ENCODE data around the gene MIER2. TPM values are rescaled to one million over a fixed set of nuclear protein-coding genes. Genes with fewer than 3 reads are reported as not detected.

MIER2 gene
- total RNA-seq, 1 experiment from 2014 or later, result 22.8 TPM

- no peak overlapping the region for H3K27ac Mint-ChIP-seq (ENCODE audit: unreplicated experiment)
- CTCF ChIA-PET, result no interaction called here
- intact Hi-C loops (cut with micrococcal nuclease; ENCODE audit: unreplicated experiment), result no loop called here
- no peak overlapping the region for H3K4me3 Mint-ChIP-seq (ENCODE audit: low read depth, unreplicated experiment)
- peaks cover 58% of the 10 kb centered on the region for H3K27me3 Mint-ChIP-seq (ENCODE audit: unreplicated experiment)
- no peak for DNase-seq
- H3K36me3 Mint-ChIP-seq (ENCODE audit: insufficient read depth, unreplicated experiment), result no peaks in the 10 kb centered on the region
- TF ChIP-seq, protein P1, sequence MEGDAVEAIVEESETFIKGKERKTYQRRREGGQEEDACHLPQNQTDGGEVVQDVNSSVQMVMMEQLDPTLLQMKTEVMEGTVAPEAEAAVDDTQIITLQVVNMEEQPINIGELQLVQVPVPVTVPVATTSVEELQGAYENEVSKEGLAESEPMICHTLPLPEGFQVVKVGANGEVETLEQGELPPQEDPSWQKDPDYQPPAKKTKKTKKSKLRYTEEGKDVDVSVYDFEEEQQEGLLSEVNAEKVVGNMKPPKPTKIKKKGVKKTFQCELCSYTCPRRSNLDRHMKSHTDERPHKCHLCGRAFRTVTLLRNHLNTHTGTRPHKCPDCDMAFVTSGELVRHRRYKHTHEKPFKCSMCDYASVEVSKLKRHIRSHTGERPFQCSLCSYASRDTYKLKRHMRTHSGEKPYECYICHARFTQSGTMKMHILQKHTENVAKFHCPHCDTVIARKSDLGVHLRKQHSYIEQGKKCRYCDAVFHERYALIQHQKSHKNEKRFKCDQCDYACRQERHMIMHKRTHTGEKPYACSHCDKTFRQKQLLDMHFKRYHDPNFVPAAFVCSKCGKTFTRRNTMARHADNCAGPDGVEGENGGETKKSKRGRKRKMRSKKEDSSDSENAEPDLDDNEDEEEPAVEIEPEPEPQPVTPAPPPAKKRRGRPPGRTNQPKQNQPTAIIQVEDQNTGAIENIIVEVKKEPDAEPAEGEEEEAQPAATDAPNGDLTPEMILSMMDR (IDR thresholded peaks at IDR 0.05; ENCODE audit: unreplicated experiment), result no peak
- H3K4me1 Mint-ChIP-seq (ENCODE audit: low read depth, unreplicated experiment), result no peaks in the 10 kb centered on the region
- no peaks in the 10 kb centered on the region for H3K9me3 Mint-ChIP-seq (ENCODE audit: low read depth, unreplicated experiment)
- BruUV-seq (replicated peaks), result no TSS peak
Measured at GRCh38 chr19:366951-367350, 22.4 kb upstream of the MIER2 start.

DNA sequence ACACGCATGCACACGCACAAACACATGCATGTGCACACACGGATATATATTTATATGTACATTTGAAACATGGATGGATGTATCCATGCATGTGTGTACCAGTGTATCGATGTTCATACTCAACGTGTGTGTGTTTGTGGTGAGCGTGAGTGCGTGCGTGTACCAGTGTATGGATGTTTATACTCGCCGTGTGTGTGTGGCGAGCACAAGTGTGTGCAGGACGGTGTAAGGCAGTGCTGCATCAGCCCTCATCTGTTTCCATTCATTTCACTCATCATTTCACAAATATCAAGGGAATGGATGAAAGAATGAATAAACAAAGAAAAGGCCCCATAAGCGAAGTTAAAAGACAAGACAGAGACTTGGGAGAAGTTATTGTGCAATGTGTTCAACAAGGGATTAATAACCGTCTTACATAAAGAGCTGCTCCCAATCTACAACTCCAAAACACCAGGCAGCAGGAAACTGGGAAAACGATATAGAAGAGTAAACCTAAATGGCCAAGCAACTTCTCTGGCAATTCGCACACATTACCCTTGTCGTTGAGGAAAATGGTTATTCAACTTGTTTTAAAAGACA lies 21.7 kb upstream of the MIER2 start:
- BruUV-seq (replicated peaks), result no TSS peak
- no peak overlapping the region for H3K4me3 Mint-ChIP-seq (ENCODE audit: low read depth, unreplicated experiment)
- CTCF ChIA-PET, result no interaction called here
- intact Hi-C loops (cut with micrococcal nuclease; ENCODE audit: unreplicated experiment), result no loop called here
- no peak overlapping the region for H3K27ac Mint-ChIP-seq (ENCODE audit: unreplicated experiment)
- no peak for DNase-seq
- H3K27me3 Mint-ChIP-seq (ENCODE audit: unreplicated experiment), result peaks cover 52% of the 10 kb centered on the region
- H3K9me3 Mint-ChIP-seq (ENCODE audit: low read depth, unreplicated experiment), result no peaks in the 10 kb centered on the region
- TF ChIP-seq, protein P1 (IDR thresholded peaks at IDR 0.05; ENCODE audit: unreplicated experiment), result no peak
- no peaks in the 10 kb centered on the region for H3K36me3 Mint-ChIP-seq (ENCODE audit: insufficient read depth, unreplicated experiment)
- H3K4me1 Mint-ChIP-seq (ENCODE audit: low read depth, unreplicated experiment), result no peaks in the 10 kb centered on the region

GRCh38 chr19:364496-365287 lies 20.1 kb upstream of the MIER2 start:
- TF ChIP-seq, protein P1 (IDR thresholded peaks at IDR 0.05; ENCODE audit: unreplicated experiment), result no peak
- Mint-ChIP-seq H3K9me3 (ENCODE audit: low read depth, unreplicated experiment) (no peaks in the 10 kb centered on the region), H3K4me1 (ENCODE audit: low read depth, unreplicated experiment) (no peaks in the 10 kb centered on the region), H3K36me3 (ENCODE audit: insufficient read depth, unreplicated experiment) (no peaks in the 10 kb centered on the region), H3K27me3 (ENCODE audit: unreplicated experiment) (peaks cover 50% of the 10 kb centered on the region), H3K27ac (ENCODE audit: unreplicated experiment) (no peak overlapping the region), H3K4me3 (ENCODE audit: low read depth, unreplicated experiment) (no peak overlapping the region)
- CTCF ChIA-PET, result no interaction called here
- BruUV-seq (replicated peaks), result no TSS peak
- no peak for DNase-seq
- intact Hi-C loops (cut with micrococcal nuclease; ENCODE audit: unreplicated experiment), result no loop called here

DNA sequence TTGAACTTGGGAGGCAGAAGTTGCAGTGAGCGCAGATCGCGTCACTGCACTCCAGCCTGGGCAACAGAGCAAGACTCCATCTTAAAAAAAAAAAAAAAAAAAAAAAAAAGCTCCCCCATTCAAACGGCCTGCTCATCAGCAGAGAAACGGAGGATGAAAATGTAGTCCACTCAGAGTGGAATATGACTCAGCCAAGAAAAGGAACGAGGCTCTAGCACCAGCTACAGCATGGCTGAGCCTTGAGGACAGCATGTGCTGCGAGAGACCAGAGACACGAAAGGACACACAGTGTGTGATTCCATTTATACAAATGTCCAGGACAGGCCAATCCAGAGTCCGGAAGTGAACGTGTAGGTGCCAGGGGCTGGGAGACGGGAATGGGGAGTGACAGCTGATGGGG lies 18.1 kb upstream of the MIER2 start:
- no peak for DNase-seq
- Mint-ChIP-seq H3K4me3 (ENCODE audit: low read depth, unreplicated experiment) (no peak overlapping the region), H3K9me3 (ENCODE audit: low read depth, unreplicated experiment) (no peaks in the 10 kb centered on the region), H3K36me3 (ENCODE audit: insufficient read depth, unreplicated experiment) (no peaks in the 10 kb centered on the region), H3K27me3 (ENCODE audit: unreplicated experiment) (peaks cover 30% of the 10 kb centered on the region), H3K27ac (ENCODE audit: unreplicated experiment) (no peak overlapping the region), H3K4me1 (ENCODE audit: low read depth, unreplicated experiment) (no peaks in the 10 kb centered on the region)
- TF ChIP-seq, protein P1 (IDR thresholded peaks at IDR 0.05; ENCODE audit: unreplicated experiment), result no peak
- no TSS peak for BruUV-seq (replicated peaks)
- CTCF ChIA-PET, result interaction anchor here (0.6 kb wide), 1 partner anchor 8 kb away, joined by 4 read pairs; no protein-coding TSS in a partner anchor
- intact Hi-C loops (cut with micrococcal nuclease; ENCODE audit: unreplicated experiment), result no loop called here
